ENCODE data around the gene GABRB1.

- TF ChIP-seq POLR2A (IDR thresholded peaks at IDR 0.05) (no peak), CTCF (IDR thresholded peaks at IDR 0.05) (no peak)
Observed at GRCh38 chr4:47473141-47473750, 441.9 kb downstream of the GABRB1 start.

All from right lobe of liver (tissue), 4 donors.